ENCODE results near the gene SUPT20HL1.

The SUPT20HL1 gene

GRCh38 chrX:24339911-24340310, 20.5 kb upstream of the SUPT20HL1 start:
- TF ChIP-seq, protein P1, sequence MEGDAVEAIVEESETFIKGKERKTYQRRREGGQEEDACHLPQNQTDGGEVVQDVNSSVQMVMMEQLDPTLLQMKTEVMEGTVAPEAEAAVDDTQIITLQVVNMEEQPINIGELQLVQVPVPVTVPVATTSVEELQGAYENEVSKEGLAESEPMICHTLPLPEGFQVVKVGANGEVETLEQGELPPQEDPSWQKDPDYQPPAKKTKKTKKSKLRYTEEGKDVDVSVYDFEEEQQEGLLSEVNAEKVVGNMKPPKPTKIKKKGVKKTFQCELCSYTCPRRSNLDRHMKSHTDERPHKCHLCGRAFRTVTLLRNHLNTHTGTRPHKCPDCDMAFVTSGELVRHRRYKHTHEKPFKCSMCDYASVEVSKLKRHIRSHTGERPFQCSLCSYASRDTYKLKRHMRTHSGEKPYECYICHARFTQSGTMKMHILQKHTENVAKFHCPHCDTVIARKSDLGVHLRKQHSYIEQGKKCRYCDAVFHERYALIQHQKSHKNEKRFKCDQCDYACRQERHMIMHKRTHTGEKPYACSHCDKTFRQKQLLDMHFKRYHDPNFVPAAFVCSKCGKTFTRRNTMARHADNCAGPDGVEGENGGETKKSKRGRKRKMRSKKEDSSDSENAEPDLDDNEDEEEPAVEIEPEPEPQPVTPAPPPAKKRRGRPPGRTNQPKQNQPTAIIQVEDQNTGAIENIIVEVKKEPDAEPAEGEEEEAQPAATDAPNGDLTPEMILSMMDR (IDR thresholded peaks at IDR 0.05; ENCODE audit: low read depth, low read length) = no peak
- no peak for TF ChIP-seq EZH2phosphoT487 (IDR thresholded peaks at IDR 0.05; ENCODE audit: low read depth)
- Histone ChIP-seq H2AFZ (ENCODE audit: low read depth, low read length) (no peak overlapping the region), H3K36me3 (replicated peaks; ENCODE audit: low read depth, low read length) (no peaks in the 10 kb centered on the region), H3K9ac (ENCODE audit: low read length) (no peak overlapping the region), H3K27me3 (ENCODE audit: low read depth, low read length) (0 out of 2 replicates have a peak, but pooled peaks cover 3% of the 10 kb centered on the region), H3K4me2 (ENCODE audit: low read length) (no peak overlapping the region), H3K4me3 (ENCODE audit: low read length) (no peak overlapping the region), H3K4me1 (ENCODE audit: low read length) (peaks cover 15% of the 10 kb centered on the region), H3K9me3 (ENCODE audit: insufficient read depth, low read length) (no peaks in the 10 kb centered on the region), H3K79me2 (ENCODE audit: low read length) (no peaks in the 10 kb centered on the region), H4K20me1 (ENCODE audit: insufficient read depth, low read length) (no peaks in the 10 kb centered on the region), H3K27ac (ENCODE audit: low read length) (no peak overlapping the region)

DNA sequence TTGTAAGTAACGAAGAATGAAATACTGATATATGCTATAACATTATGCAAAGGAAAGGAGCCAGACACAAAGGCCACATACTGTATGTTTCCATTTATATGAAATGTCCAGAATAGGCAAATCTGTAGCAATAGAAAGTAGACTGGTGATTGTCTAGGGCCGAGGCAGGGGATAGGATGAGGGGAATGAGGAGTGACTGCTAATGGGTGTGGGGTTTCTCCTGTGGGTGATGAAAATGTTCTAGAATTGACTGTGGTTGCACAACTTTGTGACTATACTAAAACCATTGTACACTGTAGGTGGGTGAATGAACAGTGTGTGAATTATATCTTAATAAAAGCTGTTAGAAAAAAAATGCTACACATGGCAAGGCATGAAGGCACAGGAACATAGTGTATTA, 19.9 kb upstream of the SUPT20HL1 start:
- no peak overlapping the region for H3K9ac ChIP-seq (ENCODE audit: low read length)
- H2AFZ ChIP-seq (ENCODE audit: low read depth, low read length) = no peak overlapping the region
- H3K79me2 ChIP-seq (ENCODE audit: low read length) = no peaks in the 10 kb centered on the region
- no peaks in the 10 kb centered on the region for H3K36me3 ChIP-seq (replicated peaks; ENCODE audit: low read depth, low read length)
- H3K27me3 ChIP-seq (ENCODE audit: low read depth, low read length) = 0 out of 2 replicates have a peak, but pooled peaks cover 3% of the 10 kb centered on the region
- no peak for TF ChIP-seq EZH2phosphoT487 (IDR thresholded peaks at IDR 0.05; ENCODE audit: low read depth)
- TF ChIP-seq, protein P1 (IDR thresholded peaks at IDR 0.05; ENCODE audit: low read depth, low read length) = no peak
- no peak overlapping the region for H3K27ac ChIP-seq (ENCODE audit: low read length)
- no peak overlapping the region for H3K4me2 ChIP-seq (ENCODE audit: low read length)
- H3K4me1 ChIP-seq (ENCODE audit: low read length) = peaks cover 15% of the 10 kb centered on the region
- H4K20me1 ChIP-seq (ENCODE audit: insufficient read depth, low read length) = no peaks in the 10 kb centered on the region
- H3K4me3 ChIP-seq (ENCODE audit: low read length) = no peak overlapping the region
- no peaks in the 10 kb centered on the region for H3K9me3 ChIP-seq (ENCODE audit: insufficient read depth, low read length)

- Histone ChIP-seq H3K4me3 (ENCODE audit: low read length) (no peak overlapping the region), H3K79me2 (ENCODE audit: low read length) (no peaks in the 10 kb centered on the region), H3K9ac (ENCODE audit: low read length) (no peak overlapping the region), H3K4me2 (ENCODE audit: low read length) (no peak overlapping the region), H3K27ac (ENCODE audit: low read length) (no peak overlapping the region), H3K9me3 (ENCODE audit: insufficient read depth, low read length) (no peaks in the 10 kb centered on the region), H2AFZ (ENCODE audit: low read depth, low read length) (no peak overlapping the region), H3K27me3 (ENCODE audit: low read depth, low read length) (0 out of 2 replicates have a peak, but pooled peaks cover 3% of the 10 kb centered on the region), H3K4me1 (ENCODE audit: low read length) (peaks cover 15% of the 10 kb centered on the region), H3K36me3 (replicated peaks; ENCODE audit: low read depth, low read length) (no peaks in the 10 kb centered on the region), H4K20me1 (ENCODE audit: insufficient read depth, low read length) (no peaks in the 10 kb centered on the region)
- TF ChIP-seq EZH2phosphoT487 (IDR thresholded peaks at IDR 0.05; ENCODE audit: low read depth) = no peak
- TF ChIP-seq, protein P1 (IDR thresholded peaks at IDR 0.05; ENCODE audit: low read depth, low read length) = no peak
These were observed 18.6 kb upstream of the SUPT20HL1 start for GRCh38 chrX:24341795-24342194.

GRCh38 chrX:24343719-24344118, 16.7 kb upstream of the SUPT20HL1 start:
- Histone ChIP-seq H3K4me1 (ENCODE audit: low read length) (peaks cover 15% of the 10 kb centered on the region), H3K27me3 (ENCODE audit: low read depth, low read length) (0 out of 2 replicates have a peak, but pooled peaks cover 3% of the 10 kb centered on the region), H3K4me3 (ENCODE audit: low read length) (peak overlapping the region; percentile 60), H3K4me2 (ENCODE audit: low read length) (peak overlapping the region; percentile 67), H4K20me1 (ENCODE audit: insufficient read depth, low read length) (no peaks in the 10 kb centered on the region), H3K79me2 (ENCODE audit: low read length) (no peaks in the 10 kb centered on the region), H3K36me3 (replicated peaks; ENCODE audit: low read depth, low read length) (no peaks in the 10 kb centered on the region), H3K27ac (ENCODE audit: low read length) (peak overlapping the region; percentile 34), H2AFZ (ENCODE audit: low read depth, low read length) (peak overlapping the region; percentile 92), H3K9me3 (ENCODE audit: insufficient read depth, low read length) (no peaks in the 10 kb centered on the region), H3K9ac (ENCODE audit: low read length) (peak overlapping the region; percentile 46; the same call in 1 of the 2 replicates)
- no peak for TF ChIP-seq EZH2phosphoT487 (IDR thresholded peaks at IDR 0.05; ENCODE audit: low read depth)
